GM21423 (cell line): Measurements from ENCODE around the gene CLK1.

ENCODE experiments used
- ATAC-seq: cut with Tn5 transposase; IDR thresholded peaks from one replicate; pipeline ENCODE4 v1.9.1; 2021; ENCODE audit warnings: mild to moderate bottlenecking, moderate library complexity; ENCODE audit not compliant: unreplicated experiment

The CLK1 gene

DNA sequence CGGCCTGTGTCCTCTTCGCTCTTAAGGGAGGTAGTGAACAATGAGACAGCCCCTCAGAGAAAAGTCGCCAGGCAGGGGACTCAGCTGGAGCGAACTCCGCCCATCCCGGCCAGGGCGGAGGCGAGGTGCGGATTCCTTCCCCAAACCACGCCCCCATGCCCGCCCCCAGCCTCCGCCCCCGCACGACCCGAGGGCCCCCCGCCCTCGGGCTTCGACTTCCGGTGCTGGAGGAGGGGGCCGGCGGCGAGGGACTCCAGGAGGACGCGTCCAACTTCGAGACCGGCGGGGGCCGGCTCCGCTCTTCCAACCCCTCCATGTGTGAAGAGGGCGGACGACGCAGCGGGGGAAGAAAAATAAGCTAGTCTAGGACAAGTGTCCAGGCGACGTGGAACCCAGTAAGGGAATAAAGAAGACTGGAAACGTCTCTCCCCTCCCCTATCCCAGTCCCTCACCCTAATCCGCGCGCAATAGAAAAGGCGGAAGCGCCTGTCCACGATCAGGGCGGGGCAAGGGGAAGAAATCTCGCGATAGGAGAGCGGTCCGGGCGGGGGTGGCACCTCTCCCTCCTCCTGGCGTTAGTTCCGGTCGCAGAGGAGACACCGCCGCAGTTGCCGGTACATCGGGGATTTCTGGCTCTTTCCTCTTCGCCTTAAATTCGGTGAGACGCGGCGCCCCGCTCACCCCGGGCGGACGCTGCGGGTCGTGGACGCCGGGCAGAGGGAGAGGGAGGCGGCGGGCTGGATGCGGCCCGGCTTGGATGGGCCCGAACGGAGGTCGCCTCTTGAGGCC, 52.9 kb downstream of the CLK1 start, which contains the start of gene BZW1:
Gene BZW1 (plus strand): TSS at position 578 of the 789 bp plus-strand sequence. CDS start 1,308 bp downstream, outside the sequence.
- peak; percentile 72 for ATAC-seq

DNA sequence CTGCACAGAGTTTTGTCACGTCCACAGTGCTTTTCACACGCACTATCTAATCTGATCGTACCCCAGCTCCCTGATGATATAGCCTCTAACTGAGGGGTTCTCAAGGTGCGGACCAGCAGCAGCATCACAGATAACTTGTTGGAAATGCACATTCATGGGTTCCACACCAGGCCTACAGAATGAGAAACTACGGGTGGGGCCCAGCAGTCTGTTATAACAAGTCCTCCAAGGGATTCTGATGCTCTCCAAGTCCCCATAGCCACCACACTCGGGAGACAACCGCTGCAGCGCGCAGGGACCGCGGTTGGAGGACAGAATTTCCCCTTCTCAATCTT, 53.5 kb downstream of the CLK1 start:
- ATAC-seq = no peak

DNA sequence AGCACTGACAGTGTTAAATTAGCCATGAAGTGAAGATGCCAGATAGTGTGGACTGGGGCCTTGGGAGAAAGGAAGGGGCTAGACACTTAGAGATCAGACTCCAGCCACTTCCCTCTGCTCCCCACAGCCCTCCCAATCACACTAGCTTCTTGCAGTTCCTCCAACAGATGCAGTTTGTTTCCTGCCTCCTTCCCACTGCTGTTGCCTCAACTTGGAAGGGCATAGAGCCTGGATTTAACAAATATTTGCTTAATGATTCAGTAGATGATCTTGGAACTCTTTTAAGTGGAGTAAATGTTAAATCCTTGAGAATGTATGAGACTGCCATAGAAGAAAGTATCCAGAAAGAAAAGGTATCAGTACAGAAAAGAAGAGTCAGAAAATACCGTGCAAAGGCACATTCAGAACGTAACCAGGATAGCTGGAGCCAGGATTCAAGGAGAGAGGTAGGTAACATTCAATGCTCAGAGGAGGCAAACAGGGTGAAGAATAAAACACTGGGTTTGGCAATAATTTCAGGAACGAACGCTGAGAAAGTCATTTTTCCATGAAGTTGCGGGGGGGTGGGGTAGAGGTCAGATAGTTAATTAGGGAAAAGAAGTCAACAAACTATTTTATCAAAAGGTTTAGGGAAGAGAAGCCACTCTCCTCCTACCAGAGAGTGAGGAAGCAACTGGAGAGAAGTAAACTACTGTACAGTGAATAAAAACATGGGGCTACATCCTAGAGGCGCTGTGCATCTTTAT, 54.0 kb downstream of the CLK1 start:
- no peak for ATAC-seq

DNA sequence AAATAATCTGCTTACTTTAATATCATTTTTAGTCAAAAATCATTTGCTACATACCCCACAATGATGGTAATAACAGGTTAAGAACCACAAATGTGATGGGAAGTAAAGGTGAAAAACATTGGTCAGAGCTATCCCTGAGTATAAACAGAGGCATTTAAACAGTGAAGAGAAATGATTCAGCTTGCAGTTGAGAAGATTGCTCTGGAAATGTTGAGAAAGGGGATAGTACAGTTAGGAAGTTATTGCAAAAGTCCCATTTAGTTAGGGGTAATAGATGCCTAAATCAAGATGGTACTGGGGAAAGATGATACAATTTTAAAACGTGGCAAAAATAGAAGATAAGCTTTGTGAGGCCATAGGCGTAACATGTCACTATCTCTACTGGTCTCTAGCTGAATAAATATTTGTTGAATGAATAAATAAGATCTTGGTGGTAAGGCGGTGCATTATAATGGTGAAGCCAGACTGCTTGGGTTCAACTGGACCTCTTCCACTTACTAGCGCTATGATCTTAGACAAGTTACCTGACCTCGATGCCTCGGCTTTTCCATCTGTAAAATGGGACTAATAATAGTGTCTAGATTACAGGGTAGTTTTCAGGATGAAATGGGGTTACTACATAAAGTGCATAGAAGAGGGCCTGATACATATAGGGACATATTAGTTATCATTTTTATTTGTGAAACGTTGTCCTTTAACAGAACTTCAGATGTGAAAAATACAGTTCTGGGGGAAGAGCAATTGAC, 54.8 kb downstream of the CLK1 start:
- ATAC-seq = no peak
